ENCODE results near the gene POP5.
"Not testable (repeated sequence)": the region's sequence is repeated elsewhere in the genome, so short reads cannot be mapped to it uniquely, and the experiment has no call there.

POP5 gene, protein sequence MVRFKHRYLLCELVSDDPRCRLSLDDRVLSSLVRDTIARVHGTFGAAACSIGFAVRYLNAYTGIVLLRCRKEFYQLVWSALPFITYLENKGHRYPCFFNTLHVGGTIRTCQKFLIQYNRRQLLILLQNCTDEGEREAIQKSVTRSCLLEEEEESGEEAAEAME

DNA sequence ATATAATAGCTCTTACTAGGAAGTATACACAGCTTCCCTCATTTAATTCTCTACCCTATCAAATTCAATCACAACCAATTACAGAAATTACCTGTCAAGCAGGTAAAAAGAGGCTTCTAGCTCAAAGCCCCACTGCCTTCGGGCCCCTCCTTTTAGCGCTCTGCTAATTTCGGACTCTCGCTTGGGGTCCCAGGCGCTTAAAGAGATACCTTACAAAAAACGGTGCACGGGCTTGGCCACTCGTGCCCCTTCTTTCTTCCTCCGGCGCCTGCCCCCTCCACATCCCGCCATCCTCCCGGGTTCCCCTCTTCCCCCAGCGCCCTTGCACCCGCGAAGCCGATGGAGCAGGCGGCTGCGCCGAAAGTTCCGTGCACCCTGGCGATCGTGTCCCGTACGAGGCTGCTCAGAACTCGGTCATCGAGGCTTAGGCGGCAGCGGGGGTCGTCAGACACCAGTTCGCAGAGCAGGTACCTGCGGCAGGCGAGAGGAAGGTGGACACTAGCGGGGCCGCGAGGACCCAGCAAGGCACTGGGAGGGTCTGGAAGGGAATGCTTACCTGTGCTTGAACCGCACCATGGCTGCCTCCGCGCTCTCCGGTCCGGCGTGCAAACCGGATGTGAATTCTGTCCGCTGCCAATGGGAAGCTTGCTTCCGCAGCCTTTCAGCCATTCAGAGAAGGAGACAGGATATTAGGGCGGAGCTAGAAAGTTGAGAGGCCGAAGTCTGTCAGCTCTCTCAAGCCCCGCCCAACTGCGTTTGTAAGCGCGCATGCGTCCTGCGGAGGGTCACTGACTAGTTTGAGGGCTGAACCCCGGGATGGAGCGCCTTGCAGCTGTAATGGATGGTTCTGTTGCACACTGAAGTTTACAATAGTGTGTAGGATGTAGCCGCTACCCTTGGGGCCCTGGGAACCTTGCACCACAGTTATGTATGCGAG lies at the start of gene POP5:
POP5 (minus strand) TSS at position 616 of the 937 bp plus-strand sequence; CDS start at position 576, 40 bp downstream.
- peak; percentile 97 for DNase-seq (ENCODE audit: low spot score)

DNA sequence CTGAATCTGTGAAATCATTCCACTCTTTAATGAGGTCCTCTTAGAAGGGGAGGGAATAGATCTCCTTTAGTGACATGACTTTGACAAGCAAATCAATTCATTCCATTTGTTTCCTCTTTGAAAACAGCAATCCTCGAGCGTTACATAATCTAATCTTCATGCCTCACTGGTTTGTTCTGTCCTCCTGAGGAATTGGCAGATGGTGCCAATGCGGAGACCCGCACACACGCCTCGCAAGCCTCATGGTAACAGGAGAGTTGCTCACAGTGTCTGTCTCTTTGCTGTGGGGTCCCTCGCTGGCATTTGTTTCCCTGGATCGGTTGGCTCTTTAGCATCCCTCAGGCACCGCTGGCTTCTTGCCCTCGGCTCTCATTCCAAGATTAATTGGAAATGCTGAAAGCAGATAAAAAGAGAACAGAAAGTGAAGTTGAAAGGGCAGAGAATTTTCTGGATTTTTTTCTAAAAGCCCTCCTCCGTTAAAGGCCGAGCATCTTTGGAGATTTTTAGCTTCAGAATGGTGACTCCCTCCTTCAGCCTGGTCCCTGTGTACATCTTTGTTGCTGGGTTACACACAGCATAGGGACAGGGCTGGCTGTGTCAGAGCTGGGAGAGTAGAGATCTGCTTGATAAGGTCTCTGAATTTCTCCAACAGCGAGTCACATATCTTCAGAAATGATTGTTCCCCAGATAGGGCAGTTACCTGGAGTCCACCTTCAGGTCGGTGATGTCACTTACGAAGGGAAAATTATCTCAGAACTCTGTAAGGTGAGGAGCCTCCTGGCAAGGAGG lies 49.1 kb upstream of the POP5 start:
- DNase-seq (ENCODE audit: low spot score): no peak

DNA sequence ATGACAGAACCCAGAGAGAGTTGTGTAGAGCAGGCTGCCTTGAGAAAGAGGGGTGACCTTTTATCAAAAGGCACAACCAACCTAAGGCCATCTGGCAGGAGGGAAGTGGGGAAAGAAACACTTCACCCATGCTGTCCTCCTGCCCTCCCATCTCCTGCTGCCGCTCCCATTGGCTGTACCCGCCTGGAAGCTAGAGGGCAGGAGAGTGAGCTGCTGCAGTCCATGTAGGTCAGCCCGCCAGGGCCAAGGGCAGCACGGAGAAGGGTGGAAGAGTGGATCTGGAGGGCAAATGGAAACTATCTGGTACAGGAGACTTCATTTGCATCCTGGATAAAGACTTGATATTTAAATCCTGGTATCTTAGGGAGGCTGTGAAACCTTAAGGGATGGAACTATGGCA lies 47.7 kb upstream of the POP5 start:
- no peak for DNase-seq (ENCODE audit: low spot score)

DNA sequence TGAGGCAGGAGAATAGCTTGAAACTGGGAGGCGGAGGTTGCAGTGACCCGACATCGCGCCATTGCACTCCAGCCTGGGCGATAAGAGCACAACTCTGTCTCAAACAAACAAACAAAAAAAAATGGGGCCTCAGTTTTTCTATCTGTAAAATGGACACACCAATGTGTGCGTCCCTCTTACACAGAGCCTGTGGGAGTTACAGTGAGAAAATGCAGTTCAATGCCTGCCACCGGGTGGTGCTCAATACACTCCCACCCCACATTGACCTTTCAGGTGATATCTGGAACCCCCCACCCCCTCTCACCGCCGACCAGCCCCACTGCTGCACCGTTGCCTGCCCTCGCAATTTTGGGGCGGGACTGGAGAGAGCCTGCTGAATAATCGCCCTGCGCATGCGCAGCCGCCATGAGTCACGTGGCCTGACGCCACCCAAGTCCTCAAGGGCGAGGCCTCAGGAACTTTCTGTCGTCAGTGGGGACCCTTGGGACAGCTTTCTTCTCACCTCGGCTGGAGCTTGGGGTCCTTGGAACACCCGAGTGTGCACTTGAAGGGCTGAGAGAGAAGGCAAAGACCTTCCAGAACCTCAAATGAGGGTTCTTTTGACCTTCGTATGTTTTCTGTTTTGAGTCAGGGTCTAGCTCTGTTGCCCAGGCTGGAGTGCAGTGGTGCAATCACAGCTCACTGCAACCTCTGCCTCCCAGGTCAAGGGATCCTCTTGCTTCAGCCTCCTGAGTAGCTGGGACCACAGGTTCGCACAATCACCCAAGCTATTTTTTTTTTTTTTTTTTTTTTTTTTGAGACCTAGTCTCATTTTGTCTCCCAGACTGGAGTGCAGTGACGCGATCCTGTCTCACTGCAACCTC lies 44.6 kb upstream of the POP5 start:
- no peak for DNase-seq (ENCODE audit: low spot score)

DNA sequence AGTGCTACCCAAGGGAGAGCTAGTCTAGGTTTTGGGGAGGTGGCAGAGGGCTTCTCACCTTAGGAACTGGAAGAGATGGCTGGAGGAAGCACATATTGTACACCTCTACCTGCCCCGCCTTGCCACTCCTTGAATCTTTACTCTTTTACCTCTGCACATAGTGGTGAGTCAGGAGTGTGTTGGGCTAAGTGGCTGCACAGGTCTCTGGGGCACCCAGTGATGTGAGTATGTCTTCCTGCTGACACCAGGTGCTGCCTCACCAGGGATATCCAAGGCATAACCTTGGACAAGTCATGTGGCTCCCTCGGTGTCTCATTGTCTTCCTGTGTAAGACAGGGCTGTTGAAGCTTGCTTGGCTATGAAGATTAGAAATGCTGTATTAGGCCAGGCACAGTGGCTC lies 39.4 kb upstream of the POP5 start:
- no peak for DNase-seq (ENCODE audit: low spot score)

DNA sequence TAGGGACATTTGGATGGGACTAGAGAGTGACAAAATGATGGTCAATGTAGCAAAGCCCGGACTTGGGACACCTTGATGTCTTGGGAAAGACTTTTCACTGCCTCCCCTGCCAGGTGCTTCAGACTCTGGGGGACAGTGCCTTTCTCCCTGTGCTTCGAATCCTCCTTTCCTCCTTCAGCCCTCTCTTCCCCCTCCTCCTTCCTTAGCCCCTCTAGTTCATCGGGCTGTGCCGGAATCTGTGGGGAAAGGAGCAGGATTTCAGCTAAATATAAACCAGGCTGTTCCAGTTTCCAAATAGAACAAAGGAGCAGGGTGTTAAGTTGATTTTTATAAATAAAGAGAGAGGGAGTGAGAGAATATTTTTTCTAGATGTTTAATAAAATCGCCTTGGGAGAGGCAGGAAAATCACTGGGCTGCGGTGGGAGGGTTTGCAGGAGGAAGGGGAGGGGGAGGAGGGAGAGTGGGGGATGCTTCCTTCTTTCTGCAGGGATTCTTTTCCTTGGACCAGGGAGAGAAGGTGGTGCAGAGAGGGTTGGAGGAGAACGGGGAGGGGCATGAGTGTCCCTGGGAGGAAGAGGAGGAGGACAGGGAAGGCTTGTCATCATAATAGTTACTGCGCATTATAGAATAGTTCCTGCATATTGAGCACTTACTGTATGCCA lies 37.9 kb upstream of the POP5 start:
- no peak for DNase-seq (ENCODE audit: low spot score)

DNA sequence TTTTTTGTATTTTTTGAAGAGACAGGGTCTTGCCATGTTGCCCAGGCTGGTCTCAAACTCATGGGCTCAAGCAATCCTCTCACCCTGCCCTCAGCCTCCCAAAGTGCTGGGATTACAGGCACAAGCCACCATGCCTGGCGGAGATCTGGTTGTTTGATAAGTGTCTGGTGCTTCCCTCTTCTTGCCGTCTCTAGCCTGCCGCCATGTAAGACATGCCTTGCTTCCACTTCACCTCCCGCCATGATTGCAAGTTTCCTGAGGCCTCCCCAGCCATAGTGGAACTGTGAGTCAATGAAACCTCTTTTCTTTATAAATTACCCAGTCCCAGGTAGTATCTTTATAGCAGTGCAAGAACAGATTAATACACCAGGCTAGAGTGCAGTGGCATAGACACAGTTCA lies 36.6 kb upstream of the POP5 start:
- DNase-seq (ENCODE audit: low spot score): not testable (repeated sequence)

DNA sequence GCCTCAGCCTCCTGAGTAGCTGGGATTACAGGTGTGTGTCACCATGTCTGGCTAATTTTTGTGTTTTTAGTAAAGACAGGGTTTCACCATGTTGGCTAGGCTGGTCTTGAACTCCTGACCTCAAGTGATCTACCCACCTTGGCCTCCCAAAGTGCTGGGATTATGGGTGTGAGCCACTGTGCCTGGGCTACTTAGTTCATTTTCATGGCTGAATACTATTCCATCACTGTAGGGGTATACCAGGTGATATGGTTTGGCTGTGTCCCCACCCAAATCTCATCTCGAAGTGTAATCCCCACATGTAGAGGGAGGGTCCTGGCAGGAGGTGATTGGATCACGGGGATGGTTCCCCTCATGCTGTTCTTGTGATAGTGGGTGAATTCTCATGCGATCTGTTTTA lies 36.0 kb upstream of the POP5 start:
- DNase-seq (ENCODE audit: low spot score): not testable (repeated sequence)

DNA sequence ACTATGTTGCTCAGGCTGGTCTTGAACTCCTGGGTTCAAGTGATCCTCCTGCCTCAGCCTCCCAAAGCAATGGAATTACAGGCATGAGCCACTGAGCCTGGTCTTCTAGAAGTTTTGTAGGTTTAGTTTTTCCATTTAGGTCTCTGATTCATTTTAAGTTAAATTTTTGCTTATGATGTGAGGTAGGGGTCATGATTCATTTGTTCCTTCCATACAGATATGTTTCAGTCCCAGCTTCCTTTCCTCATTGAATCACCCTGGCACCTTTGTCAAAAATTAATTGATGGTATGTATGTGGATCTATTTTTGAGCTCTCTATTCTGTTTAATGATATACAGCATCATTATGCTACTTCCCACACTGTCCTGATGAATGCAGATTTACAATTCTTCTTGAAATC lies 33.6 kb upstream of the POP5 start:
- DNase-seq (ENCODE audit: low spot score): no peak

DNA sequence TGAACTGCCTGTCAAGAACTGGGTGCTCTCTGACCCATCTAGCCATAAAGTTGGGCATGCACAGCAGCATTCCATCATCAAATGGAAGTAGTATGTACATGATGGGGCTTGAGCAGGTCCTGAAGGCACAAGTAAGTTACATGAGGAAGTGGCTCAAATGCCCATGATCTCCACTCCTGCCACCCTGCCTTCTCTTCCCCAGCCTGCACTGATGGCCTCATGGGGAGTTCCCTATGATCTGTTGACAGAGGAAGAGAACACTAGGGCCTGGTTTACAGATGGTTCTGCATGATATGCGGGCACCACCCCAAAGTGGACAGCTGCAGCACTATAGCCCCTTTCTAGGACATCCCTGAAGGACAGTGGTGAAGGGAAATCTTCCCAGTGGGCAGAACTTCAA lies 30.3 kb upstream of the POP5 start:
- DNase-seq (ENCODE audit: low spot score): not testable (repeated sequence)

DNA sequence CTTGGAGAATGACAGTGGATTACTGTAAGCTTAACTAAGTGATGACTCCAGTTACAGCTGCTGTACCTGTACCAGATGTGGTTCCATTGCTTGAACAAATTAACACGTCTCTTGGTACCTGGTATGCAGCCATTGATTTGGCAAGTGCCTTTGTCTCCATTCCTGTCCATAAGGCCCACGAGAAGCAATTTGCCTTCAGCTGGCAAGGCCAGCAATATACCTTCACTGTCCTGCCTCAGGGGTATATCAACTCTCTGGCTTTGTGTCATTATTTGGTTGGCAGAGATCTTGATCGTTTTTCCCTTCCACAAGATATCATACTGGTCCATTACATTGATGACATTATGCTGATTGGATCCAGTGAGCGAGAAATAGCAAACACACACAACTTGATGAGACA lies 29.4 kb upstream of the POP5 start:
- no peak for DNase-seq (ENCODE audit: low spot score)

DNA sequence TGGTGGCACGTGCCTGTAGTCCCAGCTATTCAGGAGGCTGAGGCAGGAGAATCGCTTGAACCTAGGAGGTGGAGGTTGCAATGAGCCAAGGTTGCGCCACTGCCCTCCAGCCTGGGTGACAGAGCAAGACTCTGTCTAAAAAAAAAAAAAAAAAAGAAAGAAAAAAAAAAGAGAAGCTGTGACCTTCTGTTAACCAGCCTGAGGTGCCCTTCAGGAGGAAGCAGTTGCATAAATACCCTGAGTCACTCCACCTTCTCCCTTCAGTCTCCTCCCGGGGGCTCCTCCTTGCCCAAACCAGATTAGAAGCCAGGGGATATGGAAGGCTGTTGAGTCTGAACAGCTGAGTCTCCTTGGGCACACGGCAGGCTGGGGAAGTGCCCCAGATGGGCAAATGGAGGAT lies 21.2 kb upstream of the POP5 start:
- DNase-seq (ENCODE audit: low spot score): not testable (repeated sequence)

DNA sequence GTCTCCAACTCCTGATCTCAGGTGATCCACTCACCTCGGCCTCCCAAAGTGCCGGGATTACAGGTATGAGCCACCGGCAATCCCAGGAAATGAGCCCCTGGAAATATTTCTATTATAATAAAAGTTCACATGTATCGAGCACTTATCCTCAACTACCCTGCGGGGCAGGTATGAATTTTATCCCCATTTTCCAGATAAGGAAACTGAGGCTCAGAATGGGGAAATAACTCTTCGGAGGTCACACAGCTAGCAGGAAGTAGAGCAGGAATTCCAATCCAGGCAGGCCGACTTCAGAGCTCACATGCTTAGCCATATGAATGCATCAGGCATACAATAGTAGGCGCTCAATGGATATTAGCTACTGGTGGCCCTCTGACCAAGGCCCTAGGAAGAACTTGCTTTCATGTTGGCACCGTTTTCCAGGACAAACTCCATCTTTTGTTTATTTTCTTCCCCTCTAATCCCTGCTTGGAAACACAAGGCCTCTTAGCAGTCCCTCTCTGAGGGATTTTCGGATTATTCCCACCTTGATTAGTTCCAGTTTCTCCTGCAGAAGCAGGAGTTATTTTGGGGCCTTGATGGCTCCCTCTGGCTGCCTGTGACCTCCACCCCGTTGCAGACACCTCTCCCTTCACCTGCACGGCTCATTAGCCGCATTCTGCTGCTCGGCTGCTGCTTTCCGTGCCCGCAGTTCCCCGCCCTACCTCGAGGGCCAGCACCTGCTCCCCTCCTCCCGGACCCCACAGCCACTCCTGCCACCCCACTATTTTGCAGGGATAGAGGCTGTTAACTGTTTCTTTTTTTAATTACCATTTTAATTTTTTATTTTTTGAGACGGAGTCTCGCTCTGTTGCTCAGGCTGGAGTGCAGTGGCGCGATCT lies 18.7 kb upstream of the POP5 start:
- no peak for DNase-seq (ENCODE audit: low spot score)

DNA sequence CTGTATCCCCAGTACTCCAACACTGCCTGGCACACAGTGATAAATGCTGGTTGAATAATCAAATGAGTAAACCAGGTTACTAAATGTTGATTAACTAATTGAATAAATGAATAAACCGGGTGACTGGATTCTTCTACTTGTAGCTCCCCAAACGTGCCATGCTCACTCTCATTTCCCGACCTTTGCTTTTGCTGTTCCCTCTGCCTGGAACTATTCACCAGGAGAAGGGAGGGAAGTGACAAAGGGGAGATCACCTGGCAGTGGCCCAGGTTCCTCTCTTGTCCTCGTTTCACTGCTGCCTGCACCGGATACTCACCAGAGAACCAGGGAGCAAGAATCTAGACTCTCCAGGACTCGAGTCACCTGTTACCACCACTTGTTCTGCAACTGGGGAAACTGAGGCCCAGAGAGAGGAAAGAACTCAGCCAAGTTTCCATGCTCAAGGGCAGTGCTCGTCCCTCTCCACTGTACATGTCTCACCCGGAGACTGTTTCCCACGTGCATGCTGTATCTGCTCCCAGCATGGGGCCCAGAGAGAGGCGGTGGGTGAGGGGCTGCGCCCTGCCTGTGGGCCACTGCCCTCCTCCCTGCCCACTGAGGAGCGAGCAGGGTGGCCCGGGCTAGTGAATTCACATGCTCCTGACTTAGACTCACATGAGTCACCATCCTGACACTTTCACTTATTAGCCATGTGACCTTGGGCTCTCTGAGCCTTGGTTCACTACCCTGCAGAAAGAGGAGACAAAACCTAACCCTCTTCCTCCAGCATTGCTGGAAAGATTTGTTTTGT lies 17.7 kb upstream of the POP5 start:
- no peak for DNase-seq (ENCODE audit: low spot score)

DNA sequence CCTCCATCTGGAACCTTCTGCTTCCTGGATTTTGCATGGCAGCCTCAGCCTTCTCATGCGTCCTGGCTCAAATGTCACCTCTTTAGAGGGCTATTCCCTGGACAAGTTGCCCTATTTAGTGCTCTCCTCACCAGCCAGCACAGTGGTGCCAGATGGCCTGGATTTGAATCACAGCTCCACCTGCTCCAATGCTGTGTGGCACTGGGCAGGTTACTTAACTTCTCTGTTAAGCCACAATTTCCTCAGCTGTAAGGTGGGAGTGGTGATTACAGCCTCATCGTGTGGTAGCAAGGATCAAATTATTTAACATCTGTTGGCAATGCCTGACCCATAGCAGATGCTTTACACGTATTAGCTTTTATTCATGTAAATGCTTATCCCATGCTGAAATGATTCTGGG lies 16.7 kb upstream of the POP5 start:
- no peak for DNase-seq (ENCODE audit: low spot score)

DNA sequence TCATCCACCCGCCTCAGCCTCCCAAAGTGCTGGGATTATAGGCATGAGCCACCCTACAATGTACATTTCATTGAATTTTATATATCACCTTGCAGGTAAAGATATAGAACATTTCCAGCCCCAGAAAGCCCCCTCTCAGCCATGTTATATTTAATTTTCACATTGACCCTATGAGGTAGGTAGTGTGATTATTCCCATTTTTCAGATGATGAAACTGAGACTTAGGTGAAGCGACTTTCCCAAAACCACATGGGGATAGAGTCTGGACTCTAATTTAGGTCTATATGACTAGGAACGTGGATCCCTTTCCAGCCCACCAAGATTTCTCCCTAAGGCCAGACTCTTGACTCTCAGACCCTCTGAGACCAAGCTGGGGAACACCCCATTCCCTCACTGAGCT lies 15.7 kb upstream of the POP5 start:
- DNase-seq (ENCODE audit: low spot score): no peak

DNA sequence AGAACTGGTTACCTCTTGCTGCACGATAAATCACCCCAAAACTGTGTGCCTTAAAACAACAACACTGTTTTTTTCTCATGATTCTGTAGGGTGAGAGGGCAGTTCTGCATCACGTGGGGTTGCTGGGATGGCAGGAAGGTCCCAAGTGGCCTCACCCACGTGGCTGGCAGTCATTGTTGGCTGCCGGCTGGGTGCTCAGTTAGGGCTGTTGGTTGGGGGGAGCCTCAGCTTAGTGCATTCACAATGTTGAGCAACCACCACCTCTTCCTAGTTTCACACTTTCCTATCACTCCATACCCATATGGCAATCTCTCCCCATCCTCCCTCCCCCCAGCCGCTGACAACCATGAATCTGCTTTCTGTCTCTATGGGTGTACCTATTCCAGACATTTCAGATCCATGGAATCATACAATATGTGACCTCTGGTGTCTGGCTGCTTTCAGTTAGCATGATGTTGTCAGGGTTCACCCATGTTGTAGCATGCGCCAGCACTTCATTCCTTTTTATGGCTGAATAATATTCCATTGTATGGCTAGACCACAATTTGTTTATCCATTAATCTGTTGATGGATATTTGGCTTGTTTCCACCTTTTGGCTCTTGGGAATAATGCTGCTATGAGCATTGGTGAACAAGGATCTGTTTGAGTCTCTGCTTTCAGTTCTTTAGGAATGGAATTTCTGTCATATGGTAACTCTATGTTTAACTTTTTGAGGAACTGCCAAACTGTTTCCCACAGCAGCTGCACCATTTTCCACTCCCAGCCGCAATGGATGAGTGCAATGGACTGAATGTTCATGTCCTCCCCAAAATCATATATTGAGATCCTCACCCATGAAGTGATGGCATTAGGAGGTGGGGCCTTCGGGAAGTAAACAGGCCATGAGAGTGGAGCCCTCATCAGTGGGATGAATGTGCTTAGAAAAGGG lies 11.2 kb upstream of the POP5 start:
- no peak for DNase-seq (ENCODE audit: low spot score)

DNA sequence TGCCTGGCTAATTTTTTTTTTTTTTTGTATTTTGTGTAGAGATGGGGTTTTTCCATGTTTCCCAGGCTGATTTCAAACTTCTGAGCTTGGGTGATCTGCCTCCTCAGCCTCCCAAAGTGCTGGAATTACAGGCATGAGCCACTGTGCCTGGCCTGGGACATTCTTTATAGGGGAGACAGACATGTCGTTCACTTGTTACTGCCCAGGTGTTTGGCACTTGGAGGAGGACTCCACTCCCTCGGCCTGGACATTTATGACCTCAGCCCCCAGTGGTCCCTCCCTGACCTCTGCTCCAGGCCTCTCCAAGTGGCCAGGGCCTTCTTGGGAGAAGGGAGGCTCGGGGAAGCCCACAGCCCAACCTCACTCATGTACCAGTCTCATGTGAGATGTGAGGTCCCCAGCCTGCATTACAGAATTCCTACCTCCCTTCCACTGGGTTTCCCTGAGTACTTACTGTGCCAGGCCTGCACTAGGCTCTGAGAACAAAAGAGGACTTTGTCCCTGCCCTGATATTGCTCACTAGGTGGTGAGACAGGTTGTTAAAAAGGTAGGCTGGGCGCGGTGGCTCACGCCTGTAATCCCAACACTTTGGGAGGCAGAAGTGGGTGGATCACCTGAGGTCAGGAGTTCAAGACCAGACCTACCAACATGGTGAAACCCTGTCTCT lies 9.7 kb upstream of the POP5 start:
- DNase-seq (ENCODE audit: low spot score): no peak
